Hindlimb muscle (tissue), 1 donor: Measurements from ENCODE around the gene MYO9A. TPM values are rescaled to one million over a fixed set of nuclear protein-coding genes. Genes with fewer than 3 reads are reported as not detected.
"Not testable (repeated sequence)": the region's sequence is repeated elsewhere in the genome, so short reads cannot be mapped to it uniquely, and the experiment has no call there.

Experiments
- DNase-seq: peaks from one replicate; pipeline ENCODE4 v3.0.0-alpha.2; 2013
- polyA plus RNA-seq: library from polyadenylated mRNA; unstranded; fragments of 120-200 nt; gene quantifications from one replicate; pipeline ENCODE4 v1.2.1, GENCODE V29; 2013; ENCODE audit not compliant: insufficient read length

Gene MYO9A
- polyA plus RNA-seq, 1 donor: 33.3 TPM

- no peak for DNase-seq
Measured at GRCh38 chr15:71951134-71951533, 166.8 kb downstream of the MYO9A start.

GRCh38 chr15:71945012-71945411, 172.9 kb downstream of the MYO9A start:
- no peak for DNase-seq

- no peak for DNase-seq
Measured at GRCh38 chr15:71943806-71944205, 174.1 kb downstream of the MYO9A start.

GRCh38 chr15:71939981-71940588, 177.9 kb downstream of the MYO9A start:
- DNase-seq: no peak

GRCh38 chr15:71937650-71938311, 180.2 kb downstream of the MYO9A start:
- DNase-seq: no peak

- DNase-seq: no peak
Measured at GRCh38 chr15:71934446-71934845, 183.5 kb downstream of the MYO9A start.

GRCh38 chr15:71932689-71933088, 185.3 kb downstream of the MYO9A start:
- DNase-seq: no peak

GRCh38 chr15:71931261-71931660, 186.7 kb downstream of the MYO9A start:
- DNase-seq: no peak

- no peak for DNase-seq
Measured at GRCh38 chr15:71925145-71925544, 192.8 kb downstream of the MYO9A start.

- no peak for DNase-seq
Measured at GRCh38 chr15:71921191-71921590, 196.8 kb downstream of the MYO9A start.

- DNase-seq: no peak
Measured at GRCh38 chr15:71920573-71920972, 197.4 kb downstream of the MYO9A start.

GRCh38 chr15:71916834-71917233, 201.1 kb downstream of the MYO9A start:
- no peak for DNase-seq

GRCh38 chr15:71914092-71914491, 203.9 kb downstream of the MYO9A start:
- DNase-seq: no peak

GRCh38 chr15:71899674-71900073, 218.3 kb downstream of the MYO9A start:
- DNase-seq: no peak

GRCh38 chr15:71893691-71894090, 224.3 kb downstream of the MYO9A start:
- DNase-seq: no peak

- DNase-seq: no peak
Measured at GRCh38 chr15:71892335-71892734, 225.6 kb downstream of the MYO9A start.

GRCh38 chr15:71891026-71891425, 226.9 kb downstream of the MYO9A start:
- DNase-seq: no peak

- DNase-seq: no peak
Measured at GRCh38 chr15:71889947-71890346, 228.0 kb downstream of the MYO9A start.

GRCh38 chr15:71889385-71889784, 228.6 kb downstream of the MYO9A start:
- no peak for DNase-seq

- no peak for DNase-seq
Measured at GRCh38 chr15:71888797-71889196, 229.2 kb downstream of the MYO9A start.

- DNase-seq: no peak
Measured at GRCh38 chr15:71885390-71885789, 232.6 kb downstream of the MYO9A start.

- no peak for DNase-seq
Measured at GRCh38 chr15:71883447-71883846, 234.5 kb downstream of the MYO9A start.

GRCh38 chr15:71880276-71880675, 237.7 kb downstream of the MYO9A start:
- no peak for DNase-seq

- DNase-seq: no peak
Measured at GRCh38 chr15:71874245-71874644, 243.7 kb downstream of the MYO9A start.

- not testable (repeated sequence) for DNase-seq
Measured at GRCh38 chr15:71858232-71858631, 259.7 kb downstream of the MYO9A start.
